ENCODE results near the gene FBXO3.

DNA sequence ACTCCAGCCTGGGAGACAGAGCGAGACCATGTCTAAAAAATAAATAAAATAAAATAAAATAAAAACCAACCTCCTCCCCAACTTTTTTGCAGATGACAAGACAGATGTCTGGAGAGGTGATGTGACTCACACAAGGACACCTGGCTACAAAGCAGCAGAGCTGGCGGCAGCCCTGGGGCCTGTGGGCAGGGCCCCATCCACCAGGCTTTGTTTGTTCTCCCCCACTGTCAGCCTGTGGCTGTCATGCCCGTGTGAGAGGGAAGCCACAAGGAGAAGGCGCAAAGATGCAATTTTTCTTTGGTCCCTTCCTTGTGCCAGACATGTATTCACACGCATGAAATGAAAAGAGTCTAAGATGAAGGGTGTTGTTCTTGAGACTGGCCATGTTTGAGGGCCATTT, 54.7 kb downstream of the FBXO3 start:
- TF ChIP-seq TARDBP (IDR thresholded peaks at IDR 0.05), result no peak
- no peak for TF ChIP-seq BHLHE40 (IDR thresholded peaks at IDR 0.05; ENCODE audit: borderline replicate concordance)
- no peak for TF ChIP-seq LEF1 (IDR thresholded peaks at IDR 0.05; ENCODE audit: borderline replicate concordance)
